ENCODE measurements around the gene PRKCA. TPM values are rescaled to one million over a fixed set of nuclear protein-coding genes. Genes with fewer than 3 reads are reported as not detected.

The PRKCA gene
- total RNA-seq, 2 donors from 2014 or later = 8.3 to 26.5 TPM

- 97% methylated on average over 5 of the region's 5 CpGs for whole genome bisulfite sequencing
- Histone ChIP-seq H3K4me1 (replicated peaks) (no peaks in the 10 kb centered on the region), H3K36me3 (no peaks in the 10 kb centered on the region), H3K27ac (no peak overlapping the region), H3K27me3 (replicated peaks; ENCODE audit: insufficient read depth) (no peaks in the 10 kb centered on the region), H3K4me3 (no peak overlapping the region), H3K9me3 (no peaks in the 10 kb centered on the region)
- intact Hi-C loops (cut with DNase I) = no loop called here
- no peak for DNase-seq (ENCODE audit: low spot score)
- TF ChIP-seq POLR2A (IDR thresholded peaks at IDR 0.05) (no peak), POLR2AphosphoS5 (IDR thresholded peaks at IDR 0.05) (no peak)
- TF ChIP-seq, protein P1, sequence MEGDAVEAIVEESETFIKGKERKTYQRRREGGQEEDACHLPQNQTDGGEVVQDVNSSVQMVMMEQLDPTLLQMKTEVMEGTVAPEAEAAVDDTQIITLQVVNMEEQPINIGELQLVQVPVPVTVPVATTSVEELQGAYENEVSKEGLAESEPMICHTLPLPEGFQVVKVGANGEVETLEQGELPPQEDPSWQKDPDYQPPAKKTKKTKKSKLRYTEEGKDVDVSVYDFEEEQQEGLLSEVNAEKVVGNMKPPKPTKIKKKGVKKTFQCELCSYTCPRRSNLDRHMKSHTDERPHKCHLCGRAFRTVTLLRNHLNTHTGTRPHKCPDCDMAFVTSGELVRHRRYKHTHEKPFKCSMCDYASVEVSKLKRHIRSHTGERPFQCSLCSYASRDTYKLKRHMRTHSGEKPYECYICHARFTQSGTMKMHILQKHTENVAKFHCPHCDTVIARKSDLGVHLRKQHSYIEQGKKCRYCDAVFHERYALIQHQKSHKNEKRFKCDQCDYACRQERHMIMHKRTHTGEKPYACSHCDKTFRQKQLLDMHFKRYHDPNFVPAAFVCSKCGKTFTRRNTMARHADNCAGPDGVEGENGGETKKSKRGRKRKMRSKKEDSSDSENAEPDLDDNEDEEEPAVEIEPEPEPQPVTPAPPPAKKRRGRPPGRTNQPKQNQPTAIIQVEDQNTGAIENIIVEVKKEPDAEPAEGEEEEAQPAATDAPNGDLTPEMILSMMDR (IDR thresholded peaks at IDR 0.05) = no peak
Observed at GRCh38 chr17:66378296-66378695, 75.9 kb downstream of the PRKCA start.

DNA sequence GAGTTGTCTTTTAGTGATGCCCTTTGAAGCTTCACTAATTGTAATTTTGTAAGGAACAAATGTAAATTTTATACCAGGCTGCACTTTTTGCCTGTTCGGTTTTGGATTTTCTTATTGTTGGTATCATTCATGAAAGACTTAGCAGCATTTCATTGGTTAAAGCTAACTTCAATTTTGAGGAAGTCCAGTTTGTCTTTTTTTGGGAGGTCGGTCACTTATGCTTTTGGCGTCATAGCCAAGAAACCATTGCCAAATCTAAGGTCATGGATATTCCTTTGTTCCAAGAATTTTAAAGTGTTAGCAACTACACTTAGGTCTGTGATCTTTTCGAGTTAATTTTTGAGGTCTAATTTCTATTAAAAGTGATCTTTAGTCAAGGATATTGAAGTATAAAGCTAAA, 77.1 kb downstream of the PRKCA start:
- 55% methylated on average over 4 of the region's 4 CpGs for WGBS
- intact Hi-C loops (cut with DNase I) = no loop called here
- DNase-seq (ENCODE audit: low spot score) = no peak
- Histone ChIP-seq H3K27ac (no peak overlapping the region), H3K9me3 (no peaks in the 10 kb centered on the region), H3K36me3 (no peaks in the 10 kb centered on the region), H3K27me3 (replicated peaks; ENCODE audit: insufficient read depth) (no peaks in the 10 kb centered on the region), H3K4me3 (no peak overlapping the region), H3K4me1 (replicated peaks) (no peaks in the 10 kb centered on the region)
- no peak for TF ChIP-seq POLR2A (IDR thresholded peaks at IDR 0.05)

GRCh38 chr17:66379996-66380395, 77.6 kb downstream of the PRKCA start:
- intact Hi-C loops (cut with DNase I) = no loop called here
- Histone ChIP-seq H3K9me3 (no peaks in the 10 kb centered on the region), H3K27ac (no peak overlapping the region), H3K4me3 (no peak overlapping the region), H3K4me1 (replicated peaks) (no peaks in the 10 kb centered on the region), H3K27me3 (replicated peaks; ENCODE audit: insufficient read depth) (no peaks in the 10 kb centered on the region), H3K36me3 (no peaks in the 10 kb centered on the region)
- TF ChIP-seq POLR2A (IDR thresholded peaks at IDR 0.05) = no peak
- 75% methylated on average over 2 of the region's 2 CpGs for WGBS
- no peak for DNase-seq (ENCODE audit: low spot score)

DNA sequence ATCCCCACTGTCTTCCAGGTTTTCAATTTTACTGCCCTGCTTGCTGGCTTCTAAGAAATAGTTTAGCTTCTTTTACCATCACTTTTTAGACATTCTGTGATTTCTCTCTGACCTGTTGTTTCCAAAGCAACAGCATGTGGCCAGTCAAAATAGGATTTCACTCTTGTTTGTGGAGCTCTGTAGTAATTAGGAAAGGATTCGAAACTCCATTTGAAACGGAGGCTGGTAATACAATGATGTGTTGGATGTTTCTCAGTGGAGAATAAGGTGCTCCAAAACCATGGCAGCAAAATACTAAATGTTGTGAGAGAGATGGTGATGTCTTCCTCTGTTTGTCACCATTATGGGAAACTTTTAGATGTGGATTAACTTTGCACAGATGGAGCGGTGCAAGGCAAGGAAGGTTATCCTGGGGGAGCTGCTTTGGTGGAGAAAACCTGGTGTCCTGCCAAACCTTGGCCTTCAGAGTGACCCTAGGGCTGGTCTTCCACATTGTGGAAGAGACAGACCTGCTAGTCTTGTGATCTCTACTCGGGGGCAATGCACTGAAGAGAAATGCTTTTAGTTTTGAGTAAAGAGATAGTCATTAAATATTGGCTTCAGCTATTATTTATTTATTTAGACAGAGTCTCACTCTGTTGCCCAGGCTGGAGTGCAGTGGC, 79.4 kb downstream of the PRKCA start:
- H3K27me3 ChIP-seq (replicated peaks; ENCODE audit: insufficient read depth) = no peaks in the 10 kb centered on the region
- 80% methylated on average over 4 of the region's 4 CpGs for WGBS
- no peaks in the 10 kb centered on the region for H3K9me3 ChIP-seq
- no peaks in the 10 kb centered on the region for H3K36me3 ChIP-seq
- DNase-seq (ENCODE audit: low spot score) = no peak
- no peak overlapping the region for H3K4me3 ChIP-seq
- no peaks in the 10 kb centered on the region for H3K4me1 ChIP-seq (replicated peaks)
- H3K27ac ChIP-seq = no peak overlapping the region
- TF ChIP-seq POLR2A (IDR thresholded peaks at IDR 0.05) (no peak), POLR2AphosphoS5 (IDR thresholded peaks at IDR 0.05) (no peak)
- TF ChIP-seq, protein P1 (IDR thresholded peaks at IDR 0.05) = no peak
- intact Hi-C loops (cut with DNase I) = no loop called here

- no peaks in the 10 kb centered on the region for H3K27me3 ChIP-seq (replicated peaks; ENCODE audit: insufficient read depth)
- DNase-seq (ENCODE audit: low spot score) = no peak
- H3K4me3 ChIP-seq = no peak overlapping the region
- WGBS = 65% methylated on average over 4 of the region's 4 CpGs
- no peaks in the 10 kb centered on the region for H3K36me3 ChIP-seq
- H3K4me1 ChIP-seq (replicated peaks) = no peaks in the 10 kb centered on the region
- no peaks in the 10 kb centered on the region for H3K9me3 ChIP-seq
- H3K27ac ChIP-seq = no peak overlapping the region
- intact Hi-C loops (cut with DNase I) = no loop called here
- TF ChIP-seq, protein P1 (IDR thresholded peaks at IDR 0.05) = no peak
- TF ChIP-seq POLR2AphosphoS5 (IDR thresholded peaks at IDR 0.05) (no peak), POLR2A (IDR thresholded peaks at IDR 0.05) (no peak)
Observed at GRCh38 chr17:66383333-66383732, 80.9 kb downstream of the PRKCA start.

Data from prostate gland (tissue), 2 donors.